GM13977 (cell line): ENCODE results near the gene SMIM24.

Experiments used
- DNase-seq: peaks from one replicate; pipeline ENCODE4 v3.0.0; 2012; ENCODE audit warnings: low spot score
- CTCF ChIP-seq: IDR thresholded peaks from 2 replicates; pipeline ENCODE4 v1.5.1; 2012; ENCODE audit warnings: mild to moderate bottlenecking, control low read depth; ENCODE audit not compliant: insufficient read depth; ENCODE audit errors: extremely low read depth, missing control alignments
- in situ Hi-C: fragments of 300-500 bp; cut with MboI; formaldehyde crosslinking; loops from one replicate; pipeline ENCODE4 v1.12.0; 2022; ENCODE audit warnings: low sequenced_read_pairs, low pct_unique_long_range_greater_than_20kb, mixed read lengths, inconsistent platforms; ENCODE audit not compliant: unreplicated experiment

Gene SMIM24

DNA sequence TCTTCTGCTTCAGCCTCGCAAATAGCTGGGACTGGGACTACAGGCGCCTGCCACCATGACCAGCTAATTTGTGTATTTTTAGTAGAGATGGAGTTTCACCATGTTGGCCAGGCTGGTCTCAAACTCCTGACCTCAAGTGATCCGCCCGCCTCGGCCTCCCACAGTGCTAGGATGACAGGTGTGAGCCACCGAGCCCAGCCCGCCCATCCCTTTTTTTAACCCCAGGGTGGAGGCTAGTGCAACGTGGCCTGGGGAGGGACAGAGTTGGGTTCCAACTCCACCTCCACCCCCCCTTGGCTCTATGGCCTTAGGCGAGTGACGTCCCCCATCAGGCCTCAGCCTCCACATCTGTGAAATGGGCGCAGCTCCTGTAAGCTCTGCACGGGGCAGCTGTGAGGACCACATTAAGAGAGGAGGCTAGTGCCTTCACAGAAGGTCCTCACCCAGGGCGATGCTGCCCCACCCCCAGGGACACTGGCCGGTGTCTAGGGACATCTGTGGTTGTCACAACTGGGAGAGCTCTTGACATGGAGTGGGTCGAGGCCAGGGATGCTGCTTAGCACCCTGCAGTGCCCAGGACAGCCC lies 37.7 kb downstream of the SMIM24 start:
- no peak for DNase-seq
- in situ Hi-C loops: no loop called here
- TF ChIP-seq CTCF: no peak

DNA sequence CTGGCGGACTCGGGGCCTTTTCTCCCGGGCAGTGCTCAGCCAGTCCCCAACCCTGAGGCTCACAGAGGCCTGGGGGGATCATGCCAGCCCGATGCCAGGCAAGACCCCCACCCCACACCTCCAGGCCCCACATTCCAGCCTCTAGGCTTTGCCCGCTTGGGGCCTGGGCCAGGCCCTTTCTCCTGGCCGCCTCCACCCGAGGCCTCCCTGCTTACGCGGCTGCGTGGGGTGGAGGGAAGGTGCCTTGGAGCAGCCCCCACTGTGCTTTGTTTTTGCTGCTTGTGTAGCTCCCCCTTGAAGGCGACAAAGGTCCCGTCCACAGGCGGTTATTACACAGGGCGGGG lies 38.4 kb downstream of the SMIM24 start:
- no peak for DNase-seq
- in situ Hi-C loops: no loop called here
- no peak for TF ChIP-seq CTCF

DNA sequence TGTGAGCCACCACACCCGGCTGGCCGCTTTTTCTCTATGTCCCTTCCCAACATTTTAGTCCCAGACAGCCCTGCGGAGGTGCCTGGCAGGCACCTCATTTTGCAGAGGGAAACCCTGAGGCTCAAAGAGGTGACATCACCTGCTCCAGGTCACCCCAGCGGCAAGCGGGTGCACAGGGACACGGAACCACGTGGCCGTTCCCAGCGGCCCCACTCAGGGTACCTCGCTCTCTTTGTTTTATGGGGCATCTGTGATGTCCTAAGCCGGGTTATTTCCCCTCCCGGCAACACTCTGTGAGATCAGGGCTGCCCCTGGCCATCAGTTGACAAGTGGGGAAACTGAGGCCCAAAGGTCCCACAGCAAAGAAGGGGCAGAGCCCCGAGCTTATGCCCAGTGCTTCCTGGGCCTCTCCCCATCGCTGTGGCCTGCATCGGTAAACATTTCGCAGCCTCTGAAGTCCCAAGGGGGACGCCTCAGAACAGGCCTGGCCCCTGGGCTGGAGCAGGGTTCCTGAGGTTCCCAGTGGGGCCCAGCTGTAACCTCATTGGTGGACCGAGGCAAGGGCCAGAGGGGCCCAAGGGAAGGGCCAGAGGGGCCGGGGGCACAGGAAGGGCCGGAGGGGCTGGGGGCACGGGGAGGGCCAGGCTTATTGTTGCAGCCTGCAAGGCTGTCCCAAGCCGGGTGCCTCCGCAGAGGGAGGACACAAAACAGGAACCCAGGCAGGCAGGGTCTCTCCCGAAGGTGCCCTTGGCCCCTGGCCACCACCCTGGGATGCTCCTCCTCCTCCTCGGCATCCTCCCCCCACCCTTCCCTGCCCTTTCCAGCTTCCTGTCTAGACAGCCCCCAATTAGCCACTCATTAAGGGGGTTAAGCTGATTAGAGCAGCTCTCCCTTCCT lies 39.0 kb downstream of the SMIM24 start:
- no peak for DNase-seq
- no peak for TF ChIP-seq CTCF
- in situ Hi-C loops: no loop called here

GRCh38 chr19:3440082-3440481 lies 40.2 kb downstream of the SMIM24 start:
- in situ Hi-C loops: no loop called here
- DNase-seq: peak; percentile 81
- TF ChIP-seq CTCF: peak; percentile 70

DNA sequence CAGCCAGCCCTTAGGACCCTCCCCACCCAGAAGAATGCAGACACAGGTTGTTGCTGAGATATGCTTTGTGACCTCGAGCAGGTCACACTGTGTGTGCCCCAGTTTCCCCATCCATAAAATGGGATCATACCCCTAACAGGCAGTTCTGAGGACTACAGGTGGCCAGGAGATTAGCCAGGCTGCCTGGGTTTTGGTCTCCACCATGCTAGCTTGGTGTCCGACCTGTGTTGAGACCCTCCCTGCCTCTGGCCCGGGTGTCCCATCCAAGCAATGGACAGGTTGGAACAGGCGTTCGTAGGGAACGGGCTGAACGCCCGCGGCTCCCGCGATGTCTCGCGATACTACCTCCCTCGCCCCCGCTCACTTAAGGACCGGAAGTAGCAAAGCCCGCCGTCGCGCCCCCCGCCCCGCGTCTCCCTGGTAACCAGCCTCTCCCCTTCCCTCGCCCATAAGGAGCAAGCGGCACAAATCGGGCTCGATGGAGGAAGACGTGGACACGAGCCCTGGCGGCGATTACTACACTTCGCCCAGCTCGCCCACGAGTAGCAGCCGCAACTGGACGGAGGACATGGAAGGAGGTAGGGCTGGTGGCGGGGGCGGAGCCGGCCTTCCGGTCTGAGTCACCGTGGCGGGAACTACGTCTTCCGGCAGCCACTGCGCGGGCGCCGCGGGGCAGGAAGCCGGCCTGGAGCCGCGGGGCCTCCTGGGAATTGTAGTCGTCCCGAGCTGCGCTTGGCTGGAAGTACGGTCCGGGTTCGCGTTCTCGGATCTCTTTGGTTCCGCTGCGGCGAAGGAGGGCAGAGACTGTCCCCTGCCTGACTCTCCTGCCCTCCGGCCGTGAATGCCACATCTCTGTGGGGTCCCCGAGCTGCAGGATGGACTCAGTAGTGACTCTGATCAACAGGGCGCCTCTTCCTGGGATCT lies 45.4 kb downstream of the SMIM24 start:
- no peak for TF ChIP-seq CTCF
- in situ Hi-C loops: loop anchor here (5.0 kb wide), 1 partner anchor 103 kb away; no protein-coding TSS in a partner anchor
- DNase-seq: peak; percentile 97

GRCh38 chr19:3433805-3434540 lies 46.4 kb downstream of the SMIM24 start:
- in situ Hi-C loops: loop anchor here (5.0 kb wide), 1 partner anchor 102 kb away; no protein-coding TSS in a partner anchor
- TF ChIP-seq CTCF: no peak
- no peak for DNase-seq
